Stimulated activated CD4-positive, alpha-beta T cell treated with anti-CD3 and anti-CD28 coated beads, Interleukin-15, amount 100 ng/mL, for 24 hours (primary cell): ENCODE results near the gene ARHGDIA.

Experiments
- DNase-seq: peaks from one replicate; pipeline ENCODE4 v3.0.0-alpha.2; 2020

ARHGDIA gene

GRCh38 chr17:81821603-81822311, 49.4 kb downstream of the ARHGDIA start:
- DNase-seq: peak; percentile 39

GRCh38 chr17:81821147-81821546, 50.0 kb downstream of the ARHGDIA start:
- DNase-seq: no peak

GRCh38 chr17:81819708-81820107, 51.4 kb downstream of the ARHGDIA start:
- DNase-seq: no peak

GRCh38 chr17:81817758-81818147, 53.4 kb downstream of the ARHGDIA start:
- DNase-seq: no peak
